T-helper 1 cell treated with Interleukin-12 subunit alpha and Interleukin-12 subunit beta and Interleukin-4 antibody, amounts not matched to agents 30 μg/mL and 1 μg/mL, for 36 hours (primary cell): ENCODE measurements around the gene TRABD2B.

Experiments
- H3K27ac Mint-ChIP-seq: one replicate; pipeline ENCODE4 v1.8.0; 2021; ENCODE audit warnings: mild to moderate bottlenecking, mixed read lengths
- H3K27me3 Mint-ChIP-seq: one replicate; pipeline ENCODE4 v1.8.0; 2021; ENCODE audit warnings: low read depth, mixed read lengths
- H3K36me3 Mint-ChIP-seq: one replicate; pipeline ENCODE4 v1.8.0; 2021; ENCODE audit warnings: low read depth, mixed read lengths
- H3K4me1 Mint-ChIP-seq: one replicate; pipeline ENCODE4 v1.8.0; 2021; ENCODE audit warnings: low read depth, mixed read lengths
- H3K4me3 Mint-ChIP-seq: one replicate; pipeline ENCODE4 v1.8.0; 2021; ENCODE audit warnings: mild to moderate bottlenecking, moderate library complexity, mixed read lengths
- H3K9me3 Mint-ChIP-seq: one replicate; pipeline ENCODE4 v1.8.0; 2021; ENCODE audit warnings: mixed read lengths

The TRABD2B gene

GRCh38 chr1:47837866-47838561 is 159.2 kb downstream of the TRABD2B start:
- no peak overlapping the region for H3K4me3 Mint-ChIP-seq
- no peaks in the 10 kb centered on the region for H3K36me3 Mint-ChIP-seq
- no peak overlapping the region for H3K27ac Mint-ChIP-seq
- peaks cover 10% of the 10 kb centered on the region for H3K27me3 Mint-ChIP-seq
- H3K9me3 Mint-ChIP-seq = peaks cover 4% of the 10 kb centered on the region
- no peaks in the 10 kb centered on the region for H3K4me1 Mint-ChIP-seq

GRCh38 chr1:47837056-47837830 is 159.9 kb downstream of the TRABD2B start:
- H3K27ac Mint-ChIP-seq = no peak overlapping the region
- H3K9me3 Mint-ChIP-seq = peaks cover 4% of the 10 kb centered on the region
- H3K4me1 Mint-ChIP-seq = no peaks in the 10 kb centered on the region

GRCh38 chr1:47835409-47835808 is 161.8 kb downstream of the TRABD2B start:
- Mint-ChIP-seq H3K27me3 (peaks cover 11% of the 10 kb centered on the region), H3K27ac (no peak overlapping the region), H3K4me3 (no peak overlapping the region), H3K36me3 (no peaks in the 10 kb centered on the region), H3K4me1 (no peaks in the 10 kb centered on the region), H3K9me3 (peaks cover 4% of the 10 kb centered on the region)

More at GRCh38 chr1:47837056-47837830, 159.9 kb downstream of the TRABD2B start:
- H3K36me3 Mint-ChIP-seq = no peaks in the 10 kb centered on the region
- H3K4me3 Mint-ChIP-seq = no peak overlapping the region
- H3K27me3 Mint-ChIP-seq = peaks cover 11% of the 10 kb centered on the region

DNA sequence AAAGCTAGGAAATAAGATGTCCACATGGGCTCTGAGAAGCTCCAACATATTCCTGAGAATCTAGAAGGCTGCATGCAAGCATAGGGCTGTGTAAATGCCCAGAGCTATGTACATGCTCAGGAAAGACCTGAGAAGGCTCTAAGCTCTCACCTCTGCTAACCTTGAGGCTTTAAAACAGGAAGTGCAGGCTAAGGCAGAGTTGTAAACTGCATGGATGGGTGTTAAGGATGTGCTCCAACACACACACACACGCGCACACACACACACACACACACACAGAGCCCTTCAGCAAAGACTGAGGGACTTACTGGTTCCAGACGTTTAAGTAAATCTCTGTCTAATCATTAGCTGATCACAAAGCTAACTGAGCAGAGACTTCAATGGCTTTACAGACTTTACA is 162.9 kb downstream of the TRABD2B start:
- no peaks in the 10 kb centered on the region for H3K36me3 Mint-ChIP-seq
- peaks cover 4% of the 10 kb centered on the region for H3K9me3 Mint-ChIP-seq
- no peaks in the 10 kb centered on the region for H3K4me1 Mint-ChIP-seq
- H3K4me3 Mint-ChIP-seq = no peak overlapping the region
- H3K27me3 Mint-ChIP-seq = peaks cover 11% of the 10 kb centered on the region
- H3K27ac Mint-ChIP-seq = no peak overlapping the region

GRCh38 chr1:47830641-47831333 is 166.4 kb downstream of the TRABD2B start:
- no peak overlapping the region for H3K27ac Mint-ChIP-seq
- no peak overlapping the region for H3K4me3 Mint-ChIP-seq
- peaks cover 4% of the 10 kb centered on the region for H3K9me3 Mint-ChIP-seq
- H3K36me3 Mint-ChIP-seq = no peaks in the 10 kb centered on the region
- H3K27me3 Mint-ChIP-seq = peaks cover 11% of the 10 kb centered on the region
- no peaks in the 10 kb centered on the region for H3K4me1 Mint-ChIP-seq

DNA sequence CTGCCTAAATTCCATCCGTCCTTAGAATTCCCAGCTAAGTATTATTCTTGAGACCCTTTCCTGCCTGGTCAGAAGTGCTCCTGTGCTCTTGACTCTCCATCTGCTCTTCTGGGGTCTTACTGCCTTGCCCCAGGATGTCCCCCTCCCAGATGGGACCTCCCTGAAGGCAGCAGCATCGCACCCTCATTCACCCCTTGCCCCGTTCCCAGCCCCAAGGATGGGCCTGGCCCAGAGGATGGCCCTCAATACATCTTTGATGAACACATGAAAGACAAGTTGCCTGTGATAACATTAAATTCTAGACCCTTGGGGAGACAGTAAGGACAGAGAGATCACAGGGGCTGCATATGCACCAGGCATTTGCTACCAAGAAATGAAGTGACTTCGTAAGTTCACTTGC is 167.2 kb downstream of the TRABD2B start:
- no peak overlapping the region for H3K4me3 Mint-ChIP-seq
- H3K36me3 Mint-ChIP-seq = no peaks in the 10 kb centered on the region
- peaks cover 11% of the 10 kb centered on the region for H3K27me3 Mint-ChIP-seq
- no peaks in the 10 kb centered on the region for H3K4me1 Mint-ChIP-seq
- no peak overlapping the region for H3K27ac Mint-ChIP-seq
- peaks cover 4% of the 10 kb centered on the region for H3K9me3 Mint-ChIP-seq

DNA sequence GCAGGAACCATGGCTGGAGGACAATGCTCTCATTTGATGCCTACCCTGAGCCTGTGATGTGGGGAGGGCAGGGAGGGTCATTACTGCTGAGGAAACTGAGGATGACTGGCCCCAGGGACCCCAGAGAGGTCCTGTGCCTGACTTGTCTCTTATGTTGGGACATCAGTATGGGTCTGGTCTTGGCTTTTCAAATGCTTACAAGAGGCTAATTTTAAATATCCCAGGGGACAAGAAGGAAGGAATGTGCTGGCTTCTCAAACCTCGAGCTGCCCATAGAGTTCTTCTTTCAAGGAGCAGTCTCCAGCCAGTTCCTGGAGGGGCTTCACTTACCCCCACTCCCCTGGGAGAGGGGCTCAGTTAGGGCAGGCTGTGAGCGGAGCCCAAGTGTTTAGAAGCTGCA is 168.2 kb downstream of the TRABD2B start:
- Mint-ChIP-seq H3K36me3 (no peaks in the 10 kb centered on the region), H3K4me3 (no peak overlapping the region), H3K9me3 (no peaks in the 10 kb centered on the region), H3K27ac (no peak overlapping the region), H3K27me3 (peaks cover 11% of the 10 kb centered on the region), H3K4me1 (no peaks in the 10 kb centered on the region)

- no peaks in the 10 kb centered on the region for H3K36me3 Mint-ChIP-seq
- no peaks in the 10 kb centered on the region for H3K4me1 Mint-ChIP-seq
- H3K27me3 Mint-ChIP-seq = no peaks in the 10 kb centered on the region
- no peaks in the 10 kb centered on the region for H3K9me3 Mint-ChIP-seq
- H3K4me3 Mint-ChIP-seq = no peak overlapping the region
- no peak overlapping the region for H3K27ac Mint-ChIP-seq
These were observed 170.1 kb downstream of the TRABD2B start for GRCh38 chr1:47827109-47827508.

- Mint-ChIP-seq H3K27me3 (no peaks in the 10 kb centered on the region), H3K4me1 (no peaks in the 10 kb centered on the region), H3K9me3 (no peaks in the 10 kb centered on the region), H3K27ac (no peak overlapping the region), H3K4me3 (no peak overlapping the region), H3K36me3 (no peaks in the 10 kb centered on the region)
These were observed 172.5 kb downstream of the TRABD2B start for GRCh38 chr1:47824716-47825115.

DNA sequence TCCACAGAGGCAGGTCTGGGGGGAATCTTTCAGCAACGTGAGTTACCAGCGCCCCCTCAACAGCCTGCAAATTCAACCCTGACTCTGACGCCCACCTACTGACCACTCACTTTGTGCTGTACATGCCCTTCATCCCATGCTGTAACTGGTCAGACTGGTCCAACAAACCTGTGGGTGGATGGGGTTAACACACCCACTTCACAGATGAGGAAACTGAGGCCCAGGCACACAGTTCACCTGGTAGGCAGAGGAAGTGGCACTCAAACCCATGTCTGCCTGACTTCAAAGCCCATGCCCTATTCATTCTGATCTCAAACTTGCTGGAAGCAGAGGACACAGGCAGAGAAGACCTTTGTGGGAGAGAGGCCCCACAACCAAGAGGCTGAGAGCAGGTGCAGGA is 172.9 kb downstream of the TRABD2B start:
- Mint-ChIP-seq H3K27me3 (no peaks in the 10 kb centered on the region), H3K4me3 (no peak overlapping the region), H3K36me3 (no peaks in the 10 kb centered on the region), H3K9me3 (no peaks in the 10 kb centered on the region), H3K4me1 (no peaks in the 10 kb centered on the region), H3K27ac (no peak overlapping the region)

- no peak overlapping the region for H3K4me3 Mint-ChIP-seq
These were observed 174.0 kb downstream of the TRABD2B start for GRCh38 chr1:47823040-47823808.

DNA sequence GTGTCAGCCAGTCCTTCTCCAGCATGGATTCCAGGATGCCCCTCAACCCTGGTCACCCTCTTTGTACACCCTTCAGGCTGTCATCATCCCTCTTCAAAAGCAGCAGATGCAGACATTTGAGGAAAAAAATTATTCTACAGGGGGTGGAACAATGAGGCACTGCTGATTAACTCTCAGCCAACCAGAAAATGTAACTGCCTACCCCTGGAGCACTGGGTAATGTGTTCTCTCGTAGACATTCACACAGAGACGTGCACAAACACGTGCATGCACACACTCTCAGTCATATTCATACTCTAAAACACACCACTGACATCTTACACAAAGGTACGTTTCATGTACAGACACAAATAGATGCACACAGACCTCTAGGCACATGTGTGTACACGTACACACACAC is 175.4 kb downstream of the TRABD2B start:
- no peaks in the 10 kb centered on the region for H3K4me1 Mint-ChIP-seq
- H3K27ac Mint-ChIP-seq = no peak overlapping the region
- H3K27me3 Mint-ChIP-seq = no peaks in the 10 kb centered on the region
- H3K9me3 Mint-ChIP-seq = no peaks in the 10 kb centered on the region
- no peaks in the 10 kb centered on the region for H3K36me3 Mint-ChIP-seq
- H3K4me3 Mint-ChIP-seq = no peak overlapping the region

More at GRCh38 chr1:47823040-47823808, 174.0 kb downstream of the TRABD2B start:
- no peaks in the 10 kb centered on the region for H3K9me3 Mint-ChIP-seq
- no peaks in the 10 kb centered on the region for H3K27me3 Mint-ChIP-seq
- H3K27ac Mint-ChIP-seq = no peak overlapping the region
- no peaks in the 10 kb centered on the region for H3K4me1 Mint-ChIP-seq
- no peaks in the 10 kb centered on the region for H3K36me3 Mint-ChIP-seq

GRCh38 chr1:47819574-47819888 is 177.7 kb downstream of the TRABD2B start:
- no peak overlapping the region for H3K27ac Mint-ChIP-seq
- H3K9me3 Mint-ChIP-seq = no peaks in the 10 kb centered on the region
- no peaks in the 10 kb centered on the region for H3K36me3 Mint-ChIP-seq
- H3K27me3 Mint-ChIP-seq = no peaks in the 10 kb centered on the region
- no peaks in the 10 kb centered on the region for H3K4me1 Mint-ChIP-seq
- H3K4me3 Mint-ChIP-seq = no peak overlapping the region
